SU-DHL-6 (cell line): Measurements from ENCODE around the gene ABCG4.
"Not testable (repeated sequence)": the region's sequence is repeated elsewhere in the genome, so short reads cannot be mapped to it uniquely, and the experiment has no call there.

Experiments used
- H2AFZ ChIP-seq: fragments of 200-600 bp; sonication (generic); 2 replicates; pipeline ENCODE4 v1.6.1; 2014; ENCODE audit warnings: low read depth, mild to moderate bottlenecking, moderate library complexity, mixed read lengths, antibody characterized with exemption, low read length; ENCODE audit not compliant: severe bottlenecking
- H3F3A ChIP-seq: fragments of 200-600 bp; shearing (Covaris generic); 2 replicates; pipeline ENCODE4 v1.6.0; 2016; ENCODE audit warnings: antibody characterized with exemption, mild to moderate bottlenecking; ENCODE audit not compliant: insufficient read depth
- H3K27ac ChIP-seq: fragments of 200-600 bp; sonication (generic); 2 replicates; pipeline ENCODE4 v1.5.1; 2016; ENCODE audit warnings: low read depth, mild to moderate bottlenecking, low read length, moderate library complexity, mixed read lengths
- H3K27me3 ChIP-seq: fragments of 200-600 bp; sonication (generic), shearing (Covaris generic); 2 replicates; pipeline ENCODE4 v1.6.0; 2014; ENCODE audit warnings: mild to moderate bottlenecking, low read length
- H3K36me3 ChIP-seq: fragments of 200-600 bp; sonication (generic); 2 replicates; pipeline ENCODE4 v1.6.1; 2014; ENCODE audit warnings: mild to moderate bottlenecking, low read length, mixed read lengths
- H3K4me2 ChIP-seq: fragments of 300-600, 200-600 bp; shearing (Covaris generic), sonication (generic); 2 replicates; pipeline ENCODE4 v1.6.0; 2014; ENCODE audit warnings: low read length, low read depth, mild to moderate bottlenecking; ENCODE audit not compliant: poor library complexity, severe bottlenecking
- H3K4me3 ChIP-seq: fragments of 200-600 bp; sonication (generic); 2 replicates; pipeline ENCODE4 v1.5.1; 2014; ENCODE audit warnings: antibody characterized with exemption, low read length, mild to moderate bottlenecking, mixed read lengths; ENCODE audit not compliant: insufficient read depth, poor library complexity, severe bottlenecking
- H3K79me2 ChIP-seq: fragments of 200-600 bp; sonication (generic); 2 replicates; pipeline ENCODE4 v1.6.1; 2014; ENCODE audit warnings: mild to moderate bottlenecking, low read length, moderate library complexity; ENCODE audit not compliant: insufficient read depth
- H3K9ac ChIP-seq: fragments of 200-600 bp; sonication (generic); 2 replicates; pipeline ENCODE4 v1.7.0; 2014; ENCODE audit warnings: mild to moderate bottlenecking, low read length
- H3K9me2 ChIP-seq: fragments of 200-600 bp; sonication (generic); replicated peaks from 2 replicates; pipeline ENCODE4 v1.6.1; 2014; ENCODE audit warnings: low read length; ENCODE audit not compliant: insufficient read depth
- H3K9me3 ChIP-seq: fragments of 200-600 bp; sonication (generic); 2 replicates; pipeline ENCODE4 v1.6.1; 2014; ENCODE audit warnings: low read length, mixed read lengths; ENCODE audit not compliant: insufficient read depth
- H4K20me1 ChIP-seq: fragments of 200-600 bp; sonication (generic); 2 replicates; pipeline ENCODE4 v1.6.1; 2014; ENCODE audit warnings: low read depth, mild to moderate bottlenecking, antibody characterized with exemption, low read length, moderate library complexity, mixed read lengths
- EZH2phosphoT487 ChIP-seq: fragments of 200-600 bp; sonication (generic), shearing (Covaris generic); conservative IDR thresholded peaks from 2 replicates; pipeline ENCODE4 v1.6.1; 2018; ENCODE audit warnings: mild to moderate bottlenecking, antibody characterized with exemption, low read length, moderate library complexity, mixed read lengths
- TF ChIP-seq, protein P1 (sequence below): fragments of 200-600 bp; sonication (generic); IDR thresholded peaks from one replicate; pipeline ENCODE4 v1.5.1; 2017; ENCODE audit warnings: antibody characterized with exemption, mild to moderate bottlenecking, low read length, moderate library complexity; ENCODE audit not compliant: insufficient read depth, poor library complexity, severe bottlenecking

The ABCG4 gene

GRCh38 chr11:119161871-119162270 is 13.0 kb downstream of the ABCG4 start:
- no peak overlapping the region for H3K4me3 ChIP-seq
- H3K36me3 ChIP-seq = no peaks in the 10 kb centered on the region
- no peak overlapping the region for H2AFZ ChIP-seq
- no peak overlapping the region for H3K9ac ChIP-seq
- no peaks in the 10 kb centered on the region for H3K9me2 ChIP-seq
- no peaks in the 10 kb centered on the region for H4K20me1 ChIP-seq
- H3K9me3 ChIP-seq = no peaks in the 10 kb centered on the region
- no peak overlapping the region for H3K4me2 ChIP-seq
- H3F3A ChIP-seq = no peaks in the 10 kb centered on the region
- no peaks in the 10 kb centered on the region for H3K27me3 ChIP-seq
- no peaks in the 10 kb centered on the region for H3K79me2 ChIP-seq
- no peak overlapping the region for H3K27ac ChIP-seq
- no peak for TF ChIP-seq EZH2phosphoT487
- TF ChIP-seq, protein P1, sequence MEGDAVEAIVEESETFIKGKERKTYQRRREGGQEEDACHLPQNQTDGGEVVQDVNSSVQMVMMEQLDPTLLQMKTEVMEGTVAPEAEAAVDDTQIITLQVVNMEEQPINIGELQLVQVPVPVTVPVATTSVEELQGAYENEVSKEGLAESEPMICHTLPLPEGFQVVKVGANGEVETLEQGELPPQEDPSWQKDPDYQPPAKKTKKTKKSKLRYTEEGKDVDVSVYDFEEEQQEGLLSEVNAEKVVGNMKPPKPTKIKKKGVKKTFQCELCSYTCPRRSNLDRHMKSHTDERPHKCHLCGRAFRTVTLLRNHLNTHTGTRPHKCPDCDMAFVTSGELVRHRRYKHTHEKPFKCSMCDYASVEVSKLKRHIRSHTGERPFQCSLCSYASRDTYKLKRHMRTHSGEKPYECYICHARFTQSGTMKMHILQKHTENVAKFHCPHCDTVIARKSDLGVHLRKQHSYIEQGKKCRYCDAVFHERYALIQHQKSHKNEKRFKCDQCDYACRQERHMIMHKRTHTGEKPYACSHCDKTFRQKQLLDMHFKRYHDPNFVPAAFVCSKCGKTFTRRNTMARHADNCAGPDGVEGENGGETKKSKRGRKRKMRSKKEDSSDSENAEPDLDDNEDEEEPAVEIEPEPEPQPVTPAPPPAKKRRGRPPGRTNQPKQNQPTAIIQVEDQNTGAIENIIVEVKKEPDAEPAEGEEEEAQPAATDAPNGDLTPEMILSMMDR = no peak

- H3F3A ChIP-seq = no peaks in the 10 kb centered on the region
- no peaks in the 10 kb centered on the region for H3K9me3 ChIP-seq
- no peaks in the 10 kb centered on the region for H3K9me2 ChIP-seq
- H3K79me2 ChIP-seq = no peaks in the 10 kb centered on the region
- no peak overlapping the region for H3K4me2 ChIP-seq
- H3K4me3 ChIP-seq = no peak overlapping the region
- no peak overlapping the region for H3K9ac ChIP-seq
- H3K27ac ChIP-seq = no peak overlapping the region
- H3K36me3 ChIP-seq = no peaks in the 10 kb centered on the region
- no peak overlapping the region for H2AFZ ChIP-seq
- H3K27me3 ChIP-seq = no peaks in the 10 kb centered on the region
- TF ChIP-seq EZH2phosphoT487 = no peak
- TF ChIP-seq, protein P1 = no peak
- H4K20me1 ChIP-seq = no peaks in the 10 kb centered on the region
Observed at GRCh38 chr11:119166368-119167076, 17.7 kb downstream of the ABCG4 start.

- H3K27me3 ChIP-seq, H3K79me2 ChIP-seq, H3K4me2 ChIP-seq, H3K9me2 ChIP-seq, H2AFZ ChIP-seq, H4K20me1 ChIP-seq, H3K36me3 ChIP-seq, H3K4me3 ChIP-seq, H3K9ac ChIP-seq, H3K27ac ChIP-seq, H3K9me3 ChIP-seq, H3F3A ChIP-seq: not testable (repeated sequence)
Observed at GRCh38 chr11:119167077-119167458, 18.2 kb downstream of the ABCG4 start.

DNA sequence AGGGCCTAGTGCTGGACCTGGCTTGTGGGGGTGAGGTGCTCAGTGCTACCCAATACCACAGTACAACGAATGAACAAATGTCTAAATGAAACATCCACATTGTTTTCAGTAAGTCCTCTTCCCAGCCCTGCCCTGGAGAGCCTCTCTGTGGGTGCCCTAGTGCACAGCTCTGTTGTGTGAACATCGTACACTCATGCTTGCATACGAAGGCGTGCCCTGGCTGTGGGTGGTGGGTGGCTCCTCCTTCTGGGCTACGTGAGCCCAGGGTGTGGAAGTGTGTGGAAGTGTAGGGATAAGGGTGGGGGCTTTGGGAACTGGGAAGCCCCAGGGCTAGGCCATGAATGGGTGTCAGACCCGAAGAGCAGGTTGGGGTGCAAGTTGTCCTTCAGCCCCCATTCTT is 19.1 kb downstream of the ABCG4 start:
- H3K9me2 ChIP-seq = no peaks in the 10 kb centered on the region
- no peaks in the 10 kb centered on the region for H3F3A ChIP-seq
- no peaks in the 10 kb centered on the region for H3K9me3 ChIP-seq
- no peaks in the 10 kb centered on the region for H3K79me2 ChIP-seq
- no peak overlapping the region for H3K9ac ChIP-seq
- H2AFZ ChIP-seq = no peak overlapping the region
- H3K27me3 ChIP-seq = no peaks in the 10 kb centered on the region
- no peak overlapping the region for H3K4me2 ChIP-seq
- TF ChIP-seq, protein P1 = no peak
- TF ChIP-seq EZH2phosphoT487 = no peak
- H4K20me1 ChIP-seq = no peaks in the 10 kb centered on the region
- no peak overlapping the region for H3K4me3 ChIP-seq
- no peaks in the 10 kb centered on the region for H3K36me3 ChIP-seq
- H3K27ac ChIP-seq = no peak overlapping the region
